ENCODE data around the gene BAZ2A.

The BAZ2A gene

GRCh38 chr12:56631790-56632700 lies 1.9 kb upstream of the BAZ2A start (continued):
- TF ChIP-seq ZNF488 (tag by site-specific recombination; IDR thresholded peaks at IDR 0.05) (no peak), ZNF280D (tag by site-specific recombination; IDR thresholded peaks at IDR 0.05) (no peak), ZNF621 (tag by site-specific recombination; IDR thresholded peaks at IDR 0.05) (no peak), ZNF664 (tag by site-specific recombination; IDR thresholded peaks at IDR 0.05) (no peak), ZNF776 (tag by site-specific recombination; IDR thresholded peaks at IDR 0.05; ENCODE audit: borderline replicate concordance) (no peak), ZNF24 (tag by site-specific recombination; IDR thresholded peaks at IDR 0.05) (no peak), ZNF155 (tag by site-specific recombination; IDR thresholded peaks at IDR 0.05) (no peak), KLF8 (tag by site-specific recombination; IDR thresholded peaks at IDR 0.05) (0 out of 2 replicates have a peak, but pooled peaks have one; percentile 31), ZNF837 (tag by site-specific recombination; IDR thresholded peaks at IDR 0.05) (no peak), ATF2 (tag by site-specific recombination; IDR thresholded peaks at IDR 0.05; ENCODE audit: low read depth) (no peak), ZBTB8A (tag by site-specific recombination; IDR thresholded peaks at IDR 0.05) (peak; percentile 82), OVOL3 (tag by site-specific recombination; IDR thresholded peaks at IDR 0.05) (no peak), ZFHX2 (tag by site-specific recombination; conservative IDR thresholded peaks at IDR 0.05) (peak; percentile 96), ZNF433 (tag by site-specific recombination; IDR thresholded peaks at IDR 0.05; ENCODE audit: low read depth) (no peak), KLF9 (tag by site-specific recombination; IDR thresholded peaks at IDR 0.05; ENCODE audit: low read depth) (peak; percentile 97), TRIM28 (IDR thresholded peaks at IDR 0.05; ENCODE audit: borderline replicate concordance, low read length) (no peak), TSHZ1 (tag by site-specific recombination; IDR thresholded peaks at IDR 0.05; ENCODE audit: borderline replicate concordance) (no peak), ZNF48 (tag by site-specific recombination; IDR thresholded peaks at IDR 0.05) (no peak), KLF7 (tag by site-specific recombination; IDR thresholded peaks at IDR 0.05; ENCODE audit: borderline replicate concordance) (no peak), ZNF701 (tag by site-specific recombination; IDR thresholded peaks at IDR 0.05) (no peak), ZNF670 (tag by site-specific recombination; IDR thresholded peaks at IDR 0.05; ENCODE audit: low read depth) (no peak), AEBP2 (tag by site-specific recombination; IDR thresholded peaks at IDR 0.05; ENCODE audit: borderline replicate concordance) (no peak), ZNF10 (tag by site-specific recombination; IDR thresholded peaks at IDR 0.05) (no peak), ZNF280C (tag by site-specific recombination; IDR thresholded peaks at IDR 0.05) (no peak), ZNF830 (tag by site-specific recombination; IDR thresholded peaks at IDR 0.05; ENCODE audit: low read depth) (no peak), HOXD13 (CRISPR knock-in tag; IDR thresholded peaks at IDR 0.05; ENCODE audit: borderline replicate concordance) (no peak), ZNF629 (tag by site-specific recombination; IDR thresholded peaks at IDR 0.05) (no peak)

Measured in HEK293 (cell line).